Astrocyte (in vitro differentiated cells and primary cell): ENCODE results near the gene PGA3.
"Not testable (repeated sequence)": the region's sequence is repeated elsewhere in the genome, so short reads cannot be mapped to it uniquely, and the experiment has no call there.

Experiments used
- EZH2 ChIP-seq: IDR thresholded peaks from 2 replicates; pipeline ENCODE4 v1.6.1; 2012; ENCODE audit warnings: mild to moderate bottlenecking, low read length, inconsistent platforms; ENCODE audit not compliant: insufficient read depth
- TF ChIP-seq, protein P1 (sequence below): IDR thresholded peaks from 2 replicates; pipeline ENCODE4 v1.5.1; 2011; ENCODE audit warnings: low read depth, mild to moderate bottlenecking, inconsistent platforms, low read length, moderate library complexity; ENCODE audit not compliant: insufficient read depth

DNA sequence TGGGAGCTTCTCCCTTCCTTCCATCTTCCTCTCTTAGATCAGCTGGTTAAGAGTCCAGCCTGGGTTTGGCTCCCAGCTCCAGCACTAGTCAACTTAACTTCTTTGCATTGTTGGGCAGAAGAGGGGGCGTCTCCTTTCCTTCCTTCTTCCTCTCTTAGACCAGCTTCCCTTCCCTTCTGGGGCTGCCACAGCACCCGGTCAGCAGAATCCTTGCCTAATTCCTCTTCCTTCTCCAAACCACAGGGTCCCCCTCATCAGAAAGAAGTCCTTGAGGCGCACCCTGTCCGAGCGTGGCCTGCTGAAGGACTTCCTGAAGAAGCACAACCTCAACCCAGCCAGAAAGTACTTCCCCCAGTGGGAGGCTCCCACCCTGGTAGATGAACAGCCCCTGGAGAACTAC, 38.2 kb downstream of the PGA3 start:
- TF ChIP-seq, protein P1, sequence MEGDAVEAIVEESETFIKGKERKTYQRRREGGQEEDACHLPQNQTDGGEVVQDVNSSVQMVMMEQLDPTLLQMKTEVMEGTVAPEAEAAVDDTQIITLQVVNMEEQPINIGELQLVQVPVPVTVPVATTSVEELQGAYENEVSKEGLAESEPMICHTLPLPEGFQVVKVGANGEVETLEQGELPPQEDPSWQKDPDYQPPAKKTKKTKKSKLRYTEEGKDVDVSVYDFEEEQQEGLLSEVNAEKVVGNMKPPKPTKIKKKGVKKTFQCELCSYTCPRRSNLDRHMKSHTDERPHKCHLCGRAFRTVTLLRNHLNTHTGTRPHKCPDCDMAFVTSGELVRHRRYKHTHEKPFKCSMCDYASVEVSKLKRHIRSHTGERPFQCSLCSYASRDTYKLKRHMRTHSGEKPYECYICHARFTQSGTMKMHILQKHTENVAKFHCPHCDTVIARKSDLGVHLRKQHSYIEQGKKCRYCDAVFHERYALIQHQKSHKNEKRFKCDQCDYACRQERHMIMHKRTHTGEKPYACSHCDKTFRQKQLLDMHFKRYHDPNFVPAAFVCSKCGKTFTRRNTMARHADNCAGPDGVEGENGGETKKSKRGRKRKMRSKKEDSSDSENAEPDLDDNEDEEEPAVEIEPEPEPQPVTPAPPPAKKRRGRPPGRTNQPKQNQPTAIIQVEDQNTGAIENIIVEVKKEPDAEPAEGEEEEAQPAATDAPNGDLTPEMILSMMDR: not testable (repeated sequence)
- TF ChIP-seq EZH2: not testable (repeated sequence)
